ENCODE measurements around the gene ZNF385C. TPM values are rescaled to one million over a fixed set of nuclear protein-coding genes. Genes with fewer than 3 reads are reported as not detected.

ZNF385C gene
- total RNA-seq, 4 donors from 2014 or later = 0.26 to 0.78 TPM; not detected in 2

GRCh38 chr17:42045719-42046118 is 52.6 kb downstream of the ZNF385C start:
- TF ChIP-seq POLR2A (IDR thresholded peaks at IDR 0.05) (no peak), CTCF (IDR thresholded peaks at IDR 0.05 in 4 of 5, conservative IDR thresholded peaks at IDR 0.05 in 1 of 5) (no peak)
- no peak overlapping the region for H3K4me3 ChIP-seq
- no peak overlapping the region for H3K27ac ChIP-seq
- in situ Hi-C loops (cut with MboI; ENCODE audit: low sequenced_read_pairs in 4 of 4) (no loop called here), intact Hi-C loops (cut with DNase I; ENCODE audit: low total_unique reads) (no loop called here)
- no peaks in the 10 kb centered on the region for H3K4me1 ChIP-seq
- ATAC-seq = no peak
- H3K27me3 ChIP-seq = no peaks in the 10 kb centered on the region
- H3K9me3 ChIP-seq = no peaks in the 10 kb centered on the region
- no peak for DNase-seq
- H3K36me3 ChIP-seq = no peaks in the 10 kb centered on the region

DNA sequence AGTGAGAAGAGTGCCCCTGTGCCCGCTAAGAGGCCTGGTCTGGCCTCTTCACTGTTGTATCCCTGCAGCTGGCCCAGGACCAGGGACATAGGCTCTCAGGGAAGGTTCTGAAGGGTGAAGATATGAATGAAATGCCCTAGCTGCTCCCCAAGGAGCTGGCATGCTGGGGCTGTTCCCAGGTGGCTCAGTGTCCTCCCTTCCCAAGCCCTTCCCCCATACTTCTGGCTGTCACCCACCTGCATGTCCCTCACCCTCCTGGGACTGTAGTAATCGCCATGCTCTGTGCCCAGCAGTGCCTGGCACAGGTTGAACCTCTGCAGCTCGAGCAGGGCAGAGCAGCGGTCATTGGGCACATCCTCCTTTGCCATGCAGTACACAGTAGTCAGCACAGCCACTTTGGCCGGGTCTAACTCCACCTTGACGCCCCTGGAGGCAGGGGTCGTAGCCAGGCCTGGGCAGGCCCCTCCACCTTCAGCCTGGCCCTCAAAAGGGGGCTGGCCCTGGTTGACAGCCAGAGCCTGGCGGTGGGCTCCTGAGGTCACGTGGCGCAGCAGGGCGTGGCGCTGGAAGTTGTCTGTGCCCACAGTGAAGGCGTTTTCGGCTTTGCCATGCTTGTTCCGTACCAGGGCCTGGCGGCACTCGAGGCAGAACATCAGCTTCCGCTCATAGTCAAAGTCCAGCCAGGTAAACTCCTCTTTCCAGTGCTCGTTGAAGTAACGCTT is 55.5 kb downstream of the ZNF385C start:
- Histone ChIP-seq H3K36me3 (no peaks in the 10 kb centered on the region), H3K9me3 (no peaks in the 10 kb centered on the region), H3K27ac (no peak overlapping the region), H3K4me3 (no peak overlapping the region), H3K4me1 (no peaks in the 10 kb centered on the region), H3K27me3 (no peaks in the 10 kb centered on the region)
- in situ Hi-C loops (cut with MboI; ENCODE audit: low sequenced_read_pairs in 4 of 4) (no loop called here), intact Hi-C loops (cut with DNase I; ENCODE audit: low total_unique reads) (no loop called here)
- DNase-seq = no peak
- TF ChIP-seq CTCF (IDR thresholded peaks at IDR 0.05 in 4 of 5, conservative IDR thresholded peaks at IDR 0.05 in 1 of 5) (no peak), POLR2A (IDR thresholded peaks at IDR 0.05) (no peak)
- no peak for ATAC-seq

DNA sequence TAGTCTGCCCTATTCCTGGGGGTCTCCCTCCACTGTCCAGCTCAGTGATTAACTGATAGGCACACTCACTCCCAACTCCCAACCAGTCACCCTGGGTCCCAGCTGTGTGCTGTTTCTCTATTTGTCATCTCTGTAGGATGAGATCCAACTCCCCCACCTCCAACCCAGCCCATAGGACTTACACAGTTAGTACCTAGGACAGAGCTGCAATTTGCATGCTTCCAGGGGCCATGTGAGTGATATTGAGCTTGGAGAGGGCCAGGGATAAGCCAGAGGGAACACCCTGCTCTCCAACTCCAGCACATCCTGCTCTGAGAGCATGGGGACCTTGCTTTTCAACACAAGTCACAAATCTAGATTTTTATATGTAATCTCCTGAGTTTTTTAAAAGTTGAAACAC is 56.7 kb downstream of the ZNF385C start:
- no peaks in the 10 kb centered on the region for H3K9me3 ChIP-seq
- intact Hi-C loops (cut with DNase I; ENCODE audit: low total_unique reads) (no loop called here), in situ Hi-C loops (cut with MboI; ENCODE audit: low sequenced_read_pairs in 4 of 4) (no loop called here)
- no peaks in the 10 kb centered on the region for H3K27me3 ChIP-seq
- H3K4me3 ChIP-seq = no peak overlapping the region
- no peaks in the 10 kb centered on the region for H3K36me3 ChIP-seq
- H3K4me1 ChIP-seq = no peaks in the 10 kb centered on the region
- H3K27ac ChIP-seq = no peak overlapping the region
- no peak for ATAC-seq
- DNase-seq = no peak
- TF ChIP-seq POLR2A (IDR thresholded peaks at IDR 0.05) (no peak), CTCF (IDR thresholded peaks at IDR 0.05 in 4 of 5, conservative IDR thresholded peaks at IDR 0.05 in 1 of 5) (no peak)

GRCh38 chr17:42040818-42041217 is 57.5 kb downstream of the ZNF385C start:
- ATAC-seq = no peak
- no peaks in the 10 kb centered on the region for H3K4me1 ChIP-seq
- in situ Hi-C loops (cut with MboI; ENCODE audit: low sequenced_read_pairs in 4 of 4) (no loop called here), intact Hi-C loops (cut with DNase I; ENCODE audit: low total_unique reads) (no loop called here)
- no peak overlapping the region for H3K27ac ChIP-seq
- H3K36me3 ChIP-seq = no peaks in the 10 kb centered on the region
- no peak for DNase-seq
- no peaks in the 10 kb centered on the region for H3K27me3 ChIP-seq
- H3K4me3 ChIP-seq = no peak overlapping the region
- TF ChIP-seq CTCF (IDR thresholded peaks at IDR 0.05 in 4 of 5, conservative IDR thresholded peaks at IDR 0.05 in 1 of 5) (no peak), POLR2A (IDR thresholded peaks at IDR 0.05) (no peak)
- H3K9me3 ChIP-seq = no peaks in the 10 kb centered on the region

All from gastrocnemius medialis (tissue), 4 donors.